NCI-H1436 treated with DMSO at 0.1 percent for 48 hours (cell line): ENCODE measurements around the gene RNF4.
"Not testable (repeated sequence)": the region's sequence is repeated elsewhere in the genome, so short reads cannot be mapped to it uniquely, and the experiment has no call there.

Experiments
- DNase-seq: peaks from one replicate; lab custom pipeline; 2025; lab: John Stamatoyannopoulos, UW

The RNF4 gene

GRCh38 chr4:2457481-2458295, 11.2 kb upstream of the RNF4 start:
- DNase-seq, result no peak

GRCh38 chr4:2458546-2459491, 10.1 kb upstream of the RNF4 start:
- DNase-seq, result no peak

GRCh38 chr4:2459589-2460349, 9.1 kb upstream of the RNF4 start:
- no peak for DNase-seq

- no peak for DNase-seq
Observed at GRCh38 chr4:2461246-2461960, 7.5 kb upstream of the RNF4 start.

- no peak for DNase-seq
Observed at GRCh38 chr4:2462218-2462991, 6.5 kb upstream of the RNF4 start.

GRCh38 chr4:2462992-2463762, 5.7 kb upstream of the RNF4 start:
- no peak for DNase-seq

GRCh38 chr4:2465032-2465431, 3.9 kb upstream of the RNF4 start:
- DNase-seq, result no peak

GRCh38 chr4:2465544-2465943, 3.4 kb upstream of the RNF4 start:
- DNase-seq, result not testable (repeated sequence)

- DNase-seq, result no peak
Observed at GRCh38 chr4:2469192-2469984, 482 bp downstream of the RNF4 start.

GRCh38 chr4:2470791-2471190, 1.9 kb downstream of the RNF4 start:
- DNase-seq, result no peak

- no peak for DNase-seq
Observed at GRCh38 chr4:2472187-2472586, 3.3 kb downstream of the RNF4 start.

GRCh38 chr4:2478229-2478628, 9.3 kb downstream of the RNF4 start:
- DNase-seq, result no peak

- no peak for DNase-seq
Observed at GRCh38 chr4:2480649-2481048, 11.7 kb downstream of the RNF4 start.

GRCh38 chr4:2482192-2482591, 13.3 kb downstream of the RNF4 start:
- no peak for DNase-seq

- DNase-seq, result no peak
Observed at GRCh38 chr4:2482693-2483092, 13.8 kb downstream of the RNF4 start.

- no peak for DNase-seq
Observed at GRCh38 chr4:2483237-2483636, 14.3 kb downstream of the RNF4 start.

- no peak for DNase-seq
Observed at GRCh38 chr4:2484185-2484584, 15.3 kb downstream of the RNF4 start.

GRCh38 chr4:2484993-2485392, 16.1 kb downstream of the RNF4 start:
- no peak for DNase-seq

- DNase-seq, result no peak
Observed at GRCh38 chr4:2485956-2486355, 17.1 kb downstream of the RNF4 start.
